Measurements from ENCODE around the gene ATP1B1. TPM values are rescaled to one million over a fixed set of nuclear protein-coding genes. Genes with fewer than 3 reads are reported as not detected.

Gene ATP1B1
- total RNA-seq, 1 experiment from 2014 or later, result 48.6 TPM

DNA sequence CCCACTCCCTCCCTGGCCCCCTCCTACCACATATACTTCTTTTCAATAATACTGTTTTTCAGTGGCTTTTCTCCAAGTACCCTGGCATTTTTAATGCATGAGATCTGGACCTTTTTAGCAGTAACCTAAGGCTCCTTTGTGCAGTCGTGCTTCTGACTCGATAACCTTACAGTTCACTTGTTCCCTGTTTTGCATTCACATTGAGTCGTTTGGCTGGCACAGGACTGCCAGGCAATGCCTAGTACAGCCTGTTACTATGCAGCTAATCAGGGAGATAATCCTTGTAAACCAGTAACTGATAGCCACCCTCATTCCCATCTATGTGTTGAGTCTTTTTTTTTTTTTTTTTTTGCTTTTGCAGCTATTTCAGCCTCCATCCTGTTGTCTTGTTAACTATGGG is 3.7 kb downstream of the ATP1B1 start (continued):
- no peak for TF ChIP-seq FOSL1 (IDR thresholded peaks at IDR 0.05; ENCODE audit: low read depth)

DNA sequence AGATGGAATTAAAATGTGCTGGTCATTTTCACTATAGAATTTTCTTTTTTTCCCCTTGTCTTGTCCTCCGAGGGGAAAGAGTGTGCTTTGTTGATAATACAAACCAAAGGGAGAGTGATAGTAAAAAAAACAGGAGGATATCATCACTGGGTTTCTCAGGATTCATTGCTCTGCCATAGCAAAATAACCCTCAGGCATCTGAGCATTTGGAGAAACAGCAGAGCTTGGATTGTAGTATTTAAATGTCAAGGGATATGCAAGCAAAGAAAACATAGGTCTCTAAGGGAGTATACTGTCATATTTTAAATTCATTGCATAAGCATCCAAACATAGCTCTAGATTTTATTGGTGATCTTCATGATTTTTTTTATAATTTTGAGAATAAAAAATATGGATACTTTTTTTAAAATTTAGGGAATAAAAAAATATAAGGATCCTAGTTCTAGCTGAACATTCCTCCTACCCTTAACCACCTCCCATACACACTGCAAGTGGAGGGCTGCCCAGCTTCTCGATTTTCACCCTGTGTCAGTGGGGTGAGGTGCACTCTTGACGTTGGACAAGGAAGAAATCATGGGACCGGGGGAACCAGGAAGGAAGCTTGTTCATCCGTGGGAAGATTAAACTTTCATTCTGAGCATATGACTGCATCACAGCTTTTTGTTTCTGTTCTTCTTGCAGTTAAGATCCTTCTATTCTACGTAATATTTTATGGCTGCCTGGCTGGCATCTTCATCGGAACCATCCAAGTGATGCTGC is 4.4 kb downstream of the ATP1B1 start:
- intact Hi-C loops (cut with micrococcal nuclease), result loop anchor here (5.0 to 10.0 kb wide), 2 partner anchors 236 to 766 kb away; no protein-coding TSS in a partner anchor
- RAD21 ChIA-PET (ENCODE audit: low non-redundant PET in 1 of 2, low total read pairs in 2 of 2, uncharacterized antibody in 2 of 2, unreplicated experiment in 2 of 2), result no interaction called here
- peaks cover 59 to 84% of the 10 kb centered on the region in 2 experiments for H3K4me1 ChIP-seq (ENCODE audit: control insufficient read depth in 1 of 2, insufficient read depth in 2 of 2, low read length in 2 of 2)
- TF ChIP-seq MAX (IDR thresholded peaks at IDR 0.05) (no peak), EGR1 (IDR thresholded peaks at IDR 0.05; ENCODE audit: low read depth) (no peak), RAD21 (IDR thresholded peaks at IDR 0.05; ENCODE audit: low read depth) (no peak), EZH2phosphoT487 (IDR thresholded peaks at IDR 0.05; ENCODE audit: borderline replicate concordance) (no peak), SP1 (IDR thresholded peaks at IDR 0.05; ENCODE audit: low read depth) (no peak), JUND (IDR thresholded peaks at IDR 0.05) (no peak)
- TF ChIP-seq, protein P1, sequence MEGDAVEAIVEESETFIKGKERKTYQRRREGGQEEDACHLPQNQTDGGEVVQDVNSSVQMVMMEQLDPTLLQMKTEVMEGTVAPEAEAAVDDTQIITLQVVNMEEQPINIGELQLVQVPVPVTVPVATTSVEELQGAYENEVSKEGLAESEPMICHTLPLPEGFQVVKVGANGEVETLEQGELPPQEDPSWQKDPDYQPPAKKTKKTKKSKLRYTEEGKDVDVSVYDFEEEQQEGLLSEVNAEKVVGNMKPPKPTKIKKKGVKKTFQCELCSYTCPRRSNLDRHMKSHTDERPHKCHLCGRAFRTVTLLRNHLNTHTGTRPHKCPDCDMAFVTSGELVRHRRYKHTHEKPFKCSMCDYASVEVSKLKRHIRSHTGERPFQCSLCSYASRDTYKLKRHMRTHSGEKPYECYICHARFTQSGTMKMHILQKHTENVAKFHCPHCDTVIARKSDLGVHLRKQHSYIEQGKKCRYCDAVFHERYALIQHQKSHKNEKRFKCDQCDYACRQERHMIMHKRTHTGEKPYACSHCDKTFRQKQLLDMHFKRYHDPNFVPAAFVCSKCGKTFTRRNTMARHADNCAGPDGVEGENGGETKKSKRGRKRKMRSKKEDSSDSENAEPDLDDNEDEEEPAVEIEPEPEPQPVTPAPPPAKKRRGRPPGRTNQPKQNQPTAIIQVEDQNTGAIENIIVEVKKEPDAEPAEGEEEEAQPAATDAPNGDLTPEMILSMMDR (IDR thresholded peaks at IDR 0.05 in 2 of 3, conservative IDR thresholded peaks at IDR 0.05 in 1 of 3; ENCODE audit: borderline replicate concordance in 1 of 3, insufficient read depth in 1 of 3, low read depth in 2 of 3, low read length in 2 of 3), result no peak
- H3K27ac ChIP-seq (ENCODE audit: low read depth, low read length), result peak overlapping the region; percentile 65; the same call in 1 of the 2 replicates
- no peaks in the 10 kb centered on the region for H3K9me3 ChIP-seq (ENCODE audit: control insufficient read depth in 1 of 2, insufficient read depth in 1 of 2, low read depth in 1 of 2, low read length in 2 of 2)
- H3K27me3 ChIP-seq (ENCODE audit: insufficient read depth, low read length), result no peaks in the 10 kb centered on the region
- H3K79me2 ChIP-seq (ENCODE audit: insufficient read depth, low read length), result peaks cover 86% of the 10 kb centered on the region
- H3K4me2 ChIP-seq (ENCODE audit: low read length), result peak overlapping the region; percentile 90
- no TSS peak for BruUV-seq (replicated peaks)
- DNase-seq (ENCODE audit: low read depth, low spot score) (no peak), ATAC-seq (no peak)
- H2AFZ ChIP-seq (ENCODE audit: low read depth, low read length, poor library complexity, severe bottlenecking), result no peak overlapping the region
- CTCF ChIA-PET, result interaction anchor here (0.8 to 3.3 kb wide), 5 partner anchors 237 to 768 kb away, joined by 3 to 15 read pairs (median 3); no protein-coding TSS in a partner anchor
- H3K36me3 ChIP-seq (ENCODE audit: control insufficient read depth in 1 of 2, insufficient read depth in 2 of 2, low read length in 2 of 2), result peaks cover 11 to 16% of the 10 kb centered on the region in 2 experiments; a peak in 3 of 4 replicates
- H3K9me2 ChIP-seq (ENCODE audit: insufficient read depth), result no peaks in the 10 kb centered on the region
- peak overlapping the region; percentile 95 for H3K9ac ChIP-seq (ENCODE audit: low read length)
- no peak overlapping the region for H3K4me3 ChIP-seq (replicated peaks in 1 of 2; ENCODE audit: low read depth in 1 of 2, low read length in 2 of 2)
- no peaks in the 10 kb centered on the region for H4K20me1 ChIP-seq (ENCODE audit: insufficient read depth)
- POLR2A ChIA-PET, result no interaction called here
